Nephron progenitor cell (in vitro differentiated cells): ENCODE data around the gene OR2AT4.
"Not testable (repeated sequence)": the region's sequence is repeated elsewhere in the genome, so short reads cannot be mapped to it uniquely, and the experiment has no call there.

ENCODE experiments used
- DNase-seq: peaks from one replicate; pipeline ENCODE4 v3.0.0; 2021
- H3K27ac Mint-ChIP-seq: 2 replicates; pipeline ENCODE4 v1.8.0; 2021; ENCODE audit warnings: mild to moderate bottlenecking, moderate library complexity, mixed read lengths
- H3K27me3 Mint-ChIP-seq: 2 replicates; pipeline ENCODE4 v1.8.0; 2021; ENCODE audit warnings: mild to moderate bottlenecking, low read depth, mixed read lengths; ENCODE audit not compliant: poor library complexity
- H3K36me3 Mint-ChIP-seq: 2 replicates; pipeline ENCODE4 v1.8.0; 2021; ENCODE audit warnings: low read depth, mixed read lengths
- H3K4me1 Mint-ChIP-seq: 2 replicates; pipeline ENCODE4 v1.8.0; 2021; ENCODE audit warnings: mixed read lengths
- H3K4me3 Mint-ChIP-seq: 2 replicates; pipeline ENCODE4 v1.8.0; 2021; ENCODE audit warnings: mild to moderate bottlenecking, moderate library complexity, mixed read lengths
- H3K9me3 Mint-ChIP-seq: 2 replicates; pipeline ENCODE4 v1.8.0; 2021; ENCODE audit warnings: mild to moderate bottlenecking, moderate library complexity, mixed read lengths
- TF ChIP-seq, protein P1 (sequence below): fragments of 200-600 bp; sonication (generic); IDR thresholded peaks from 2 replicates; pipeline ENCODE4 v1.5.0; 2021; ENCODE audit warnings: antibody characterized with exemption

OR2AT4 gene

DNA sequence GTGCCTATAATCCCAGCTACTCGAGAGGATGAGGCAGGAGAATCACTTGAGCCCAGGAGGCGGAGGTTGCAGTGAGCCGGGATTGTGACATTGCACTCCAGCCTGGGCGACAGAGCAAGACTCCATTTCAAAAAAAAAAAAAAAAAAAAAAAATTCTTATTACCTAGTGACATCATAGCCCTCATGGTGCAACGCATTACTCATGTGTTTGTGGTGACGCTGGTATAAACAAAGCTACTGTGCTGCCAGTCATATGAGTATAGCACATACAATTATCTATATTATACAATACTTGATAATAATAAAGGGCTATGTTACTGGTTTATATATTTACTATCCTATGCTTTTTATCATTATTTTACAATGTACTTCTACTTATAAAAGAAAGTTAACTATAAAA lies 41.2 kb downstream of the OR2AT4 start:
- Mint-ChIP-seq H3K27me3 (peaks cover 12% of the 10 kb centered on the region), H3K36me3 (no peaks in the 10 kb centered on the region), H3K4me3 (no peak overlapping the region), H3K27ac (no peak overlapping the region), H3K4me1 (no peaks in the 10 kb centered on the region), H3K9me3 (peaks cover 33% of the 10 kb centered on the region)
- TF ChIP-seq, protein P1, sequence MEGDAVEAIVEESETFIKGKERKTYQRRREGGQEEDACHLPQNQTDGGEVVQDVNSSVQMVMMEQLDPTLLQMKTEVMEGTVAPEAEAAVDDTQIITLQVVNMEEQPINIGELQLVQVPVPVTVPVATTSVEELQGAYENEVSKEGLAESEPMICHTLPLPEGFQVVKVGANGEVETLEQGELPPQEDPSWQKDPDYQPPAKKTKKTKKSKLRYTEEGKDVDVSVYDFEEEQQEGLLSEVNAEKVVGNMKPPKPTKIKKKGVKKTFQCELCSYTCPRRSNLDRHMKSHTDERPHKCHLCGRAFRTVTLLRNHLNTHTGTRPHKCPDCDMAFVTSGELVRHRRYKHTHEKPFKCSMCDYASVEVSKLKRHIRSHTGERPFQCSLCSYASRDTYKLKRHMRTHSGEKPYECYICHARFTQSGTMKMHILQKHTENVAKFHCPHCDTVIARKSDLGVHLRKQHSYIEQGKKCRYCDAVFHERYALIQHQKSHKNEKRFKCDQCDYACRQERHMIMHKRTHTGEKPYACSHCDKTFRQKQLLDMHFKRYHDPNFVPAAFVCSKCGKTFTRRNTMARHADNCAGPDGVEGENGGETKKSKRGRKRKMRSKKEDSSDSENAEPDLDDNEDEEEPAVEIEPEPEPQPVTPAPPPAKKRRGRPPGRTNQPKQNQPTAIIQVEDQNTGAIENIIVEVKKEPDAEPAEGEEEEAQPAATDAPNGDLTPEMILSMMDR, result no peak
- DNase-seq, result no peak

GRCh38 chr11:75052457-75052856 lies 44.2 kb downstream of the OR2AT4 start:
- TF ChIP-seq, protein P1, result no peak

GRCh38 chr11:75051043-75051442 lies 45.6 kb downstream of the OR2AT4 start:
- Mint-ChIP-seq H3K4me3 (no peak overlapping the region), H3K27me3 (peaks cover 15% of the 10 kb centered on the region), H3K36me3 (no peaks in the 10 kb centered on the region), H3K9me3 (peaks cover 33% of the 10 kb centered on the region), H3K4me1 (no peaks in the 10 kb centered on the region), H3K27ac (no peak overlapping the region)
- no peak for DNase-seq
- TF ChIP-seq, protein P1, result no peak

More at GRCh38 chr11:75052457-75052856, 44.2 kb downstream of the OR2AT4 start:
- Mint-ChIP-seq H3K4me1 (no peaks in the 10 kb centered on the region), H3K27ac (no peak overlapping the region), H3K9me3 (peaks cover 33% of the 10 kb centered on the region), H3K4me3 (no peak overlapping the region), H3K36me3 (no peaks in the 10 kb centered on the region), H3K27me3 (peaks cover 12% of the 10 kb centered on the region)
- no peak for DNase-seq

- Mint-ChIP-seq H3K27ac (no peak overlapping the region), H3K4me3 (no peak overlapping the region), H3K9me3 (peaks cover 33% of the 10 kb centered on the region), H3K27me3 (peaks cover 15% of the 10 kb centered on the region), H3K4me1 (no peaks in the 10 kb centered on the region), H3K36me3 (no peaks in the 10 kb centered on the region)
- DNase-seq, result no peak
- TF ChIP-seq, protein P1, result no peak
Observed at GRCh38 chr11:75050516-75050915, 46.2 kb downstream of the OR2AT4 start.

DNA sequence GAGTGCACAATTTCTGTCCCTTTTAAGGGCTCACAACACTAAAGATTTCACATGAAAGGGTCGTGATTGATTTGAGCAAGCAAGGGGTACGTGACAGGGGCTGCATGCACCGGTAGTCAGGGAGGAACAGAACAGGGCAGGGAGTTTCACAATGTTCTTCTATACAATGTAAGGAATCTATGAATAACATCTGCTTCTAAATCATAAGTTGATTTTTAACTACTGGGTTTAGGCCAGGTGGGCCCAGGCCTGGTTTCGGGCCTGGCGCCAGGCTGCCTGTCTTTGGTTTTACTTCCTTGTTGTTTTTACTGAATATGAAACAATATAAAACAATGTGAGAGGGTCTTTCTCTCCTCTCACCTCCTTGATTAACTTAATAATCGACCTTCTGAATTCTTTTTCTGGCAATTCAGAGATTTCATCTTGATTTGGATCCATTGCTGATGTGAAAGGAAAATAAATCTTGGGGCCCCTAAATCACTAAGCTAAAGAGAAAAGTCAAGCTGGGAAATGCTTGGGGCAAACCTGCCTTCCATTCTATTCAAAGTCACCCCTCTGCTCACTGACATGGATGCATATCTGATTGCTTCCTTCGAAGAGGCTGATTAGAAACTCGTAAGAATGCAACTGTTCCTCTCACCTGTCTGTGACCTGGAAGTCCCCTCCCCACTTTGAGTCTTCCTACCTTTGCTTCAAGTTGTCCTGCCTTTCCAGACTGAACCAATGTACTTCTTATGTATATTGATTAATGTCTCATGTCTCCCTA lies 47.0 kb downstream of the OR2AT4 start:
- not testable (repeated sequence) for H3K36me3 Mint-ChIP-seq, DNase-seq, H3K4me3 Mint-ChIP-seq, H3K27ac Mint-ChIP-seq, H3K4me1 Mint-ChIP-seq
- Mint-ChIP-seq H3K27me3 (peaks cover 19% of the 10 kb centered on the region), H3K9me3 (peaks cover 33% of the 10 kb centered on the region)

- peaks cover 16% of the 10 kb centered on the region for H3K27me3 Mint-ChIP-seq
- TF ChIP-seq, protein P1, result no peak
- H3K9me3 Mint-ChIP-seq, result peaks cover 12% of the 10 kb centered on the region
Observed at GRCh38 chr11:75047191-75047590, 49.5 kb downstream of the OR2AT4 start.

DNA sequence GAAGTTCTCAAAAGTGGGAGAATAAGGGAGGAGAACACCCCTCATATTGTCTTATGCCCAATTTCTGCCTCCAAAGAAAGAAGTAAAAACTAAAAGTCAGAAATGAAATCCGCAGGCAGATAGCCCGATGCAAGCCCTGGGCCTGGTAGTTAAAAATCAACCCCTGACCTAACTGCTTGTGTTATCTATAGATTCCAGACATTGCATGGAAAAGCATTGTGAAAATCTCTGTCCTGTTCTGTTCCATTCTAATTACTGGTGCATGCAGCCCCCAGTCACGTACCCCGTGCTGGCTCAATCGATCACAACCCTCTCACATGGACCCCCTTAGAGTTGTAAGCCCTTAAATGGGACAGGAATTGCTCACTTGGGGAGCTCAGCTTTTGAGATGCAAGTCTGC lies 50.0 kb downstream of the OR2AT4 start:
- not testable (repeated sequence) for H3K27ac Mint-ChIP-seq, H3K9me3 Mint-ChIP-seq, H3K36me3 Mint-ChIP-seq, H3K4me1 Mint-ChIP-seq, DNase-seq, H3K4me3 Mint-ChIP-seq
- peaks cover 16% of the 10 kb centered on the region for H3K27me3 Mint-ChIP-seq

More at GRCh38 chr11:75047191-75047590, 49.5 kb downstream of the OR2AT4 start:
- H3K27ac Mint-ChIP-seq, result no peak overlapping the region
- no peak overlapping the region for H3K4me3 Mint-ChIP-seq
- no peaks in the 10 kb centered on the region for H3K36me3 Mint-ChIP-seq
- H3K4me1 Mint-ChIP-seq, result no peaks in the 10 kb centered on the region
- no peak for DNase-seq

DNA sequence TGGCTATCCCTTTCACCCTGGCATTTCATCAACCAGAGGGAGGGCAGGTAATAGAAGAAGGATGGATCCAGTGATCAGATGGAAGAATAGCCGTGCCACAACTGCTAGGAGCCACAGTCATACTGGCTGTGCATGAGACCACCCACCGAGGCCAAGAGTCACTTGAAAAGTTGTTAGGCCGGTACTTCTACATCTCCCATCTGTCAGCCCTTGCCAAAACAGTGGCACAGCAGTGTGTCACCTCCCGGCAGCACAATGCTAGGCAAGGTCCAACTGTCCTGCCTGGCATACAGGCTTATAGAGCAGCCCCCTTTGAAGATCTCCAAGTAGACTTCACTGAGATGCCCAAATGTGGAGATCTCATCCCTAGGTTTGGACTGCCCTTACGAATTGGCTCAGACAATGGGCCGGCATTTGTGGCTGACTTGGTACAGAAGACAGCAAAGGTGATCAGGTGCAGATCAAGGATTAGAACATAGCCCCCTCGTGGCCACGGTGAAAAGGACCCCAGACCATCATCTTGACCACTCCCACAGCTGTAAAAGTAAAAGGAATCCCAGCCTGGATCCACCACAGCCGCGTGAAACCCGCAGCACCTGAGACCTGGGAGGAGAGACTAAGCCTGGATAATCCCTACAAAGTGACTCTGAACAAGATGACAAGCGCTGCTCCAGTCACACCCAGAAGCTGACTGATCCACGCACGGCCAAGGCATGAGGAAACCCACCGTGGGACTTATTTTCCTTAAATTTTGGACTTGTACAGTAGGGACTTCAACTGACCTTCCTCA lies 52.1 kb downstream of the OR2AT4 start:
- DNase-seq, H3K4me3 Mint-ChIP-seq, H3K36me3 Mint-ChIP-seq, H3K27ac Mint-ChIP-seq, H3K4me1 Mint-ChIP-seq: not testable (repeated sequence)
- peaks cover 12% of the 10 kb centered on the region for H3K9me3 Mint-ChIP-seq
- peaks cover 13% of the 10 kb centered on the region for H3K27me3 Mint-ChIP-seq

GRCh38 chr11:75041821-75042220 lies 54.9 kb downstream of the OR2AT4 start:
- not testable (repeated sequence) for H3K27ac Mint-ChIP-seq

More at GRCh38 chr11:75041821-75042220, 54.9 kb downstream of the OR2AT4 start:
- H3K4me3 Mint-ChIP-seq, DNase-seq, H3K36me3 Mint-ChIP-seq, H3K4me1 Mint-ChIP-seq: not testable (repeated sequence)
- peaks cover 14% of the 10 kb centered on the region for H3K27me3 Mint-ChIP-seq
- peaks cover 12% of the 10 kb centered on the region for H3K9me3 Mint-ChIP-seq
